ENCODE results near the gene CDC42SE2. TPM values are rescaled to one million over a fixed set of nuclear protein-coding genes. Genes with fewer than 3 reads are reported as not detected.
"Not testable (repeated sequence)": the region's sequence is repeated elsewhere in the genome, so short reads cannot be mapped to it uniquely, and the experiment has no call there.

The CDC42SE2 gene
- total and polyA plus RNA-seq, 2 of the 4 experiments (the other 2 are of a cell fraction): 12.5 to 19.4 TPM

- H3K27me3 ChIP-seq (ENCODE audit: control insufficient read depth, insufficient read depth, low read length); H3K9me1 ChIP-seq (ENCODE audit: insufficient read depth, low read length); H3K4ac ChIP-seq (ENCODE audit: low read depth, low read length); H2BK5ac ChIP-seq (ENCODE audit: low read depth, low read length, poor library complexity, severe bottlenecking); H2BK20ac ChIP-seq (ENCODE audit: low read depth, low read length); H3K9ac ChIP-seq (ENCODE audit: low read depth, low read length); H3K4me2 ChIP-seq (ENCODE audit: low read depth, low read length); ATAC-seq (ENCODE audit: low read depth); H3K18ac ChIP-seq (ENCODE audit: low read depth, low read length); DNase-seq; H3K4me1 ChIP-seq (ENCODE audit: control insufficient read depth, insufficient read depth, low read length); dilution Hi-C loops (cut with HindIII; ENCODE audit: low sequenced_read_pairs, unreplicated experiment); POLR2A ChIA-PET (ENCODE audit: unreplicated experiment); H2BK120ac ChIP-seq (ENCODE audit: low read depth, low read length); H4K5ac ChIP-seq (ENCODE audit: low read depth, low read length); H3K27ac ChIP-seq (ENCODE audit: insufficient read depth, low read length); intact Hi-C loops (cut with micrococcal nuclease); H3K36me3 ChIP-seq (ENCODE audit: control insufficient read depth, insufficient read depth, low read length); H3K14ac ChIP-seq (replicated peaks; ENCODE audit: low read depth, low read length); H2AK5ac ChIP-seq (ENCODE audit: low read depth, low read length); H4K91ac ChIP-seq (ENCODE audit: insufficient read depth, low read depth, low read length); H2BK15ac ChIP-seq (ENCODE audit: low read depth, low read length); CTCF ChIA-PET; H2AK9ac ChIP-seq (replicated peaks; ENCODE audit: low read depth, low read length, poor library complexity); BruUV-seq (replicated peaks); H4K8ac ChIP-seq (ENCODE audit: low read depth in 2 of 2, low read length in 2 of 2); H3K56ac ChIP-seq (ENCODE audit: extremely low read depth, insufficient read depth, low read length); H3K4me3 ChIP-seq (ENCODE audit: insufficient read depth, low read depth, low read length); H4K20me1 ChIP-seq (ENCODE audit: insufficient read depth, low read length); in situ Hi-C loops (cut with MboI; ENCODE audit: low sequenced_read_pairs); H2AFZ ChIP-seq (replicated peaks; ENCODE audit: low read length, poor library complexity); H3K9me3 ChIP-seq (ENCODE audit: control insufficient read depth, insufficient read depth, low read length); H3K23ac ChIP-seq (ENCODE audit: low read depth, low read length): not testable (repeated sequence)
- peaks cover 9 to 17% of the 10 kb centered on the region in 2 experiments for H3K79me1 ChIP-seq (ENCODE audit: low read depth in 1 of 2, low read length in 2 of 2)
- no CpG with 5 or more reads among the region's 4 CpGs for WGBS, 2 experiments (ENCODE audit: extremely low coverage in 2 of 2, insufficient read length in 1 of 2)
Measured at GRCh38 chr5:131335756-131336155, 71.9 kb downstream of the CDC42SE2 start.

- H2BK5ac ChIP-seq (ENCODE audit: low read depth, low read length, poor library complexity, severe bottlenecking); H3K14ac ChIP-seq (replicated peaks; ENCODE audit: low read depth, low read length); in situ Hi-C loops (cut with MboI; ENCODE audit: low sequenced_read_pairs); H3K9ac ChIP-seq (ENCODE audit: low read depth, low read length); H2BK15ac ChIP-seq (ENCODE audit: low read depth, low read length); H2BK120ac ChIP-seq (ENCODE audit: low read depth, low read length); H3K36me3 ChIP-seq (ENCODE audit: control insufficient read depth, insufficient read depth, low read length); H3K9me3 ChIP-seq (ENCODE audit: control insufficient read depth, insufficient read depth, low read length); dilution Hi-C loops (cut with HindIII; ENCODE audit: low sequenced_read_pairs, unreplicated experiment); H3K4ac ChIP-seq (ENCODE audit: low read depth, low read length); H3K27ac ChIP-seq (ENCODE audit: insufficient read depth, low read length); H4K20me1 ChIP-seq (ENCODE audit: insufficient read depth, low read length); H3K56ac ChIP-seq (ENCODE audit: extremely low read depth, insufficient read depth, low read length); H3K23ac ChIP-seq (ENCODE audit: low read depth, low read length); H3K4me1 ChIP-seq (ENCODE audit: control insufficient read depth, insufficient read depth, low read length); H2BK20ac ChIP-seq (ENCODE audit: low read depth, low read length); POLR2A ChIA-PET (ENCODE audit: unreplicated experiment); H3K9me1 ChIP-seq (ENCODE audit: insufficient read depth, low read length); H2AK5ac ChIP-seq (ENCODE audit: low read depth, low read length); H2AK9ac ChIP-seq (replicated peaks; ENCODE audit: low read depth, low read length, poor library complexity); BruUV-seq (replicated peaks); H3K4me3 ChIP-seq (ENCODE audit: insufficient read depth, low read depth, low read length); CTCF ChIA-PET; ATAC-seq (ENCODE audit: low read depth); H4K5ac ChIP-seq (ENCODE audit: low read depth, low read length); DNase-seq; H2AFZ ChIP-seq (replicated peaks; ENCODE audit: low read length, poor library complexity); H3K27me3 ChIP-seq (ENCODE audit: control insufficient read depth, insufficient read depth, low read length); H3K4me2 ChIP-seq (ENCODE audit: low read depth, low read length); H4K8ac ChIP-seq (ENCODE audit: low read depth in 2 of 2, low read length in 2 of 2); H4K91ac ChIP-seq (ENCODE audit: insufficient read depth, low read depth, low read length); intact Hi-C loops (cut with micrococcal nuclease); H3K18ac ChIP-seq (ENCODE audit: low read depth, low read length): not testable (repeated sequence)
- 80% methylated on average over 1 of the region's 12 CpGs; no CpG with 5 or more reads in 1 of the 2 experiments for WGBS, 2 experiments (ENCODE audit: extremely low coverage in 2 of 2, insufficient read length in 1 of 2)
- H3K79me1 ChIP-seq (ENCODE audit: low read depth in 1 of 2, low read length in 2 of 2): peaks cover 10 to 16% of the 10 kb centered on the region in 2 experiments
Measured at GRCh38 chr5:131336801-131337200, 72.9 kb downstream of the CDC42SE2 start.
